GM10266 (cell line): Measurements from ENCODE around the gene TRRAP.

Source experiments
- DNase-seq: peaks from one replicate; pipeline ENCODE4 v3.0.0; 2012; ENCODE audit errors: extremely low spot score
- CTCF ChIP-seq: IDR thresholded peaks from 2 replicates; pipeline ENCODE4 v1.5.1; 2012; ENCODE audit warnings: mild to moderate bottlenecking, low read depth; ENCODE audit not compliant: control insufficient read depth, insufficient read depth; ENCODE audit errors: missing control alignments

Gene TRRAP

DNA sequence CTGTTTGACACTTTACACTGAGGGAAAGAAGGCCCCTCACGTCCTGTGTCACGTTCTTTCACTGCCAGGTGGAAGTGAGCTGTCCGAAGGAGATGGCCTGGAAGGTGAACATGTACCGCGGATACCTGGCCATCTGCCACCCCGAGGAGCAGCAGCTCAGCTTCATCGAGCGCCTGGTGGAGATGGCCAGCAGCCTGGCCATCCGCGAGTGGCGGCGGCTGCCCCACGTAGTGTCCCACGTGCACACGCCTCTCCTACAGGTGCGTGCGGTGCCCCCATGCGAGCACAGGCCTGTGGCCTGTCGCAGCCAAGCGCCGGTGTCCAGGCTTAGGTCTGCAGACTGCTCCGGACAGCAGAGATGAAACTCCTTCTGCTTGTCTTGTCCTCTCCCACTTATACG is 103.4 kb downstream of the TRRAP start:
- no peak for DNase-seq
- no peak for TF ChIP-seq CTCF

DNA sequence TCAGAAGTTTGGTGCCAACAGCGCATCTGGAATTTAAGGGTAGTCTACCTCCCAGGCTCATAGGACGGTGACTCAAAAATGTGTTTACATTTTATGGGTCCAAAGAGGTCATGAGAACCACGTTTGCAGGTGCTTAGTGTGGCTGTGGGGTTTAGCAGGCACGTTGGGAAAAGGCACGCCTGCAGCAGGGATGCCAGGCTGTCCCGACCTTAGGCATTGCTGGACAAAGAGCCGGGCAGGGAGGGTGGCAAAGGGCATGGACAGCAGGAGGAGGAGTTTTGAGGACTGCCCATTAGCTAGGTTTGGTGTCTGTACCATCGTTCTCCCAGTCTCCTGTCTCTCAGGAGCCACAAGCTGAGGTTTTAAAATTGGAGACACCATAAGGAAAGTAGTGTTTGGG is 104.4 kb downstream of the TRRAP start:
- DNase-seq = no peak
- no peak for TF ChIP-seq CTCF

- no peak for TF ChIP-seq CTCF
- DNase-seq = no peak
Observed at GRCh38 chr7:98984126-98984525, 105.8 kb downstream of the TRRAP start.

- TF ChIP-seq CTCF = no peak
- DNase-seq = no peak
Observed at GRCh38 chr7:98985406-98985805, 107.1 kb downstream of the TRRAP start.

DNA sequence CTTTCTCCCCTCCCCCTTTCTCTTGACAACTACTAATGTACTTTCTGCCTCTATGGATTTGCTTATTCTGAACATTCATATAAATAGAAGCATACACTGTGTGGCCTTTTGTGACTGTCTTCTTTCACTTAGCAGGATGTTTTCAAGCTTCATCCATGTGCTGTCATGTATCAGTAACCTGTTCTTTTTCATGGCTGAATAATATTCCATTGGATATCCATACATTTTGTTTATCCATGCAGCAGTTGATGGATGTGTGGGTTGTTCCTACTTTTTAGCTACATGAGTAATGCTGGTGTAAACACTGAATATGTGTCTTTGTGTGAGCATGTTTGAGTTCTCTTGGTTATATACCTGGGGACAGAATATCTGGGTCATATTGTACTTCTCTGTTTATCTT is 107.6 kb downstream of the TRRAP start:
- TF ChIP-seq CTCF = no peak
- DNase-seq = no peak

DNA sequence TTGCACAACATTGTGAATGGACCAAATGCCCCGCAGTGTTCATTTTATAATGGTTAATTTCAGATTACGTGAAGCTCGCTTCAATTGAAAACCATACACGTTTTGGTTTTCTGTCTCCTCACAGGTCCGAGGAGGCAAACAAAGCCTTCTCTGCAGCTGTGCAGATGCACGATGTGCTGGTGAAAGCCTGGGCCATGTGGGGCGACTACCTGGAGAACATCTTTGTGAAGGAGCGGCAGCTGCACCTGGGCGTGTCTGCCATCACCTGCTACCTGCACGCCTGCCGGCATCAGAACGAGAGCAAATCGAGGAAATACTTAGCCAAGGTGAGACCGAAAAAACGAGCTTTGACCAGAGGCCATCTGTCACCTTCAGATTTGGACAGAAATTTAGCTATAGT is 110.3 kb downstream of the TRRAP start:
- DNase-seq = no peak

GRCh38 chr7:98990356-98990755 is 112.0 kb downstream of the TRRAP start:
- TF ChIP-seq CTCF = no peak
- no peak for DNase-seq

More for the DNA sequence above, 110.3 kb downstream of the TRRAP start:
- TF ChIP-seq CTCF = no peak
